ENCODE results near the gene ZNF512.
A peak's percentile ranks its signal among the peaks of the same experiment; 100 is the strongest.
"Not testable (repeated sequence)": the region's sequence is repeated elsewhere in the genome, so short reads cannot be mapped to it uniquely, and the experiment has no call there.

Gene ZNF512

GRCh38 chr2:27582695-27583389 lies at the start of gene ZNF512:
Gene ZNF512, plus strand, starts transcription at chr2:27583042. Its CDS starts 71 bp downstream, at chr2:27583113.
- peak; percentile 89 for DNase-seq

GRCh38 chr2:27537287-27537686 lies 45.6 kb upstream of the ZNF512 start:
- no peak for DNase-seq

- DNase-seq, result not testable (repeated sequence)
Observed at GRCh38 chr2:27538839-27539450, 43.9 kb upstream of the ZNF512 start.

- not testable (repeated sequence) for DNase-seq
Observed at GRCh38 chr2:27539649-27540048, 43.2 kb upstream of the ZNF512 start.

GRCh38 chr2:27544143-27544821 lies 38.6 kb upstream of the ZNF512 start:
- DNase-seq, result no peak

- no peak for DNase-seq
Observed at GRCh38 chr2:27545348-27546141, 37.3 kb upstream of the ZNF512 start.

- DNase-seq, result no peak
Observed at GRCh38 chr2:27549303-27549702, 33.5 kb upstream of the ZNF512 start.

- no peak for DNase-seq
Observed at GRCh38 chr2:27551514-27551913, 31.3 kb upstream of the ZNF512 start.

- no peak for DNase-seq
Observed at GRCh38 chr2:27552941-27553340, 29.9 kb upstream of the ZNF512 start.

GRCh38 chr2:27554451-27554850 lies 28.4 kb upstream of the ZNF512 start:
- DNase-seq, result not testable (repeated sequence)

GRCh38 chr2:27559228-27559627 lies 23.6 kb upstream of the ZNF512 start:
- no peak for DNase-seq

- no peak for DNase-seq
Observed at GRCh38 chr2:27561060-27561459, 21.8 kb upstream of the ZNF512 start.

GRCh38 chr2:27566628-27567027 lies 16.2 kb upstream of the ZNF512 start:
- DNase-seq, result no peak

GRCh38 chr2:27569398-27569797 lies 13.4 kb upstream of the ZNF512 start:
- DNase-seq, result no peak

GRCh38 chr2:27571197-27571596 lies 11.6 kb upstream of the ZNF512 start:
- DNase-seq, result no peak

GRCh38 chr2:27571681-27572080 lies 11.2 kb upstream of the ZNF512 start:
- DNase-seq, result no peak

GRCh38 chr2:27572439-27572838 lies 10.4 kb upstream of the ZNF512 start:
- DNase-seq, result no peak

- DNase-seq, result no peak
Observed at GRCh38 chr2:27572998-27573429, 9.8 kb upstream of the ZNF512 start.

GRCh38 chr2:27573452-27573851 lies 9.4 kb upstream of the ZNF512 start:
- no peak for DNase-seq

GRCh38 chr2:27581417-27582128 lies 1.3 kb upstream of the ZNF512 start:
- DNase-seq, result no peak

GRCh38 chr2:27582129-27582694 lies 630 bp upstream of the ZNF512 start:
- no peak for DNase-seq

GRCh38 chr2:27583390-27583915 lies 611 bp downstream of the ZNF512 start:
- no peak for DNase-seq

Measured in NCI-H1105 treated with DMSO at 0.1 percent for 48 hours (cell line).